Activated T-helper 1 cell treated with Interleukin-2 at 50 U/mL for 16 hours (primary cell): ENCODE results near the gene ZPBP2.
"Not testable (repeated sequence)": the region's sequence is repeated elsewhere in the genome, so short reads cannot be mapped to it uniquely, and the experiment has no call there.

Source experiments
- DNase-seq: peaks from one replicate; pipeline ENCODE4 v3.0.0-alpha.2; 2020; ENCODE audit warnings: low read depth

Gene ZPBP2

GRCh38 chr17:39867880-39868553 lies at the start of gene ZPBP2:
TSS of gene ZPBP2 (plus strand) at chr17:39868202. CDS start at chr17:39868355, 153 bp downstream.
- DNase-seq: peak; percentile 48

GRCh38 chr17:39818358-39819000 lies 49.5 kb upstream of the ZPBP2 start:
- DNase-seq: no peak

GRCh38 chr17:39820541-39820940 lies 47.5 kb upstream of the ZPBP2 start:
- DNase-seq: no peak

GRCh38 chr17:39820987-39821386 lies 47.0 kb upstream of the ZPBP2 start:
- no peak for DNase-seq

GRCh38 chr17:39822051-39822451 lies 46.0 kb upstream of the ZPBP2 start:
- no peak for DNase-seq

GRCh38 chr17:39823407-39824054 lies 44.5 kb upstream of the ZPBP2 start:
- no peak for DNase-seq

DNA sequence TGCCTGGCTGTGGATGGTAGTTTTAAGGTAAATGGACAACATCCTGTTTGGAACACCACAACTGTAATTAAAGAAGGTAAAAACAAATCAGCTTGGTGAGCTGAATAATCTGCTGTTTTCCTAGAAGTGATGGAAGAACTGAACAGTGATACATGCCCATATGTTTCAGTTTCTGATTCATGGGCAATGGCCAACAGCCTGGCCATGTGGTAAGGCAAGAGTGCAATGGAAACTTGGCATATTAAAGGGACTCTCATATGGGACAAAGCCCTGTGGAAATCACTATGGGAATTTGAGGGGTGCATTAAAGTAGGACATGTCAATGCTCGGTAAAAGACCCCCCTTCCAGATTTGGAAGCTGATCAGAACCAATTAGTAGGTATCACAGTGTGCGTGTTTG lies 41.7 kb upstream of the ZPBP2 start:
- DNase-seq: no peak

DNA sequence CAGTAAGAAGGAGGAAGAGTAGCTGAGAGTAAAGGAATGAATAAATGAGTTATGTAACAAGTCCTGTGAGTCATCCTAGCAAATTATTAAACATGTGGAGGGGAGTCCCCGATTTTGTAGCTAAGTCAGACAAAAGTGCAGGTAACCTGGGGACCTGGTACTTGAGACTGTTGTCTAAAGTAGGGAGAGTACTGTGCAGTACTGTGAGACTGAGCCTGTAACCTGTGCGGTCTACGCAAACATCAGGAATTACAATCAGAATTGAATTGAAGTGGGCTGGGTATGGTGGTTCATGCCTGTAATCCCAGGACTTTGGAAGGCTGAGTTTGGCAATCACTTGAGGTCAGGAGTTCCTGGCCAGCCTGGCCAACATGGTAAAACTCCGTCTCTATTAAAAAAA lies 39.6 kb upstream of the ZPBP2 start:
- DNase-seq: no peak

DNA sequence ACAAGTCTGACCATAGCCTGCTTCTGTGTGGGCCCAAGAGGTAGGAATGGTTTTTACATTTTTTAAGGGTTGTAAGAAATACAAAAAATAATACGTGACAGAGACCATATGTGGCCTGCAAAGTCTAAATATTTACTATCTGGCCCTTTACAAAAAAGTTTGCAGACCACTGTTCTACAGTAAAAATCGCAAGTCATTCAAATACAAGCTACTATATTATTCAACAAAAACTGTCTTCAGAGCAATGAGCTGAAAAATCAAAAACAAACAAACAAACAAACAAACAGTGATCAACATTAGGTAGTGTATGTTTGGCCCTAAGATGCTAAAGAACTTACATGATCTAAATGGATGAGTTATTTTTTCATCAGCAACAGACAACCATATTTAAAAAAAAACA lies 36.4 kb upstream of the ZPBP2 start:
- no peak for DNase-seq

- no peak for DNase-seq
Observed at GRCh38 chr17:39834017-39834416, 34.0 kb upstream of the ZPBP2 start.

- no peak for DNase-seq
Observed at GRCh38 chr17:39835038-39835786, 32.8 kb upstream of the ZPBP2 start.

DNA sequence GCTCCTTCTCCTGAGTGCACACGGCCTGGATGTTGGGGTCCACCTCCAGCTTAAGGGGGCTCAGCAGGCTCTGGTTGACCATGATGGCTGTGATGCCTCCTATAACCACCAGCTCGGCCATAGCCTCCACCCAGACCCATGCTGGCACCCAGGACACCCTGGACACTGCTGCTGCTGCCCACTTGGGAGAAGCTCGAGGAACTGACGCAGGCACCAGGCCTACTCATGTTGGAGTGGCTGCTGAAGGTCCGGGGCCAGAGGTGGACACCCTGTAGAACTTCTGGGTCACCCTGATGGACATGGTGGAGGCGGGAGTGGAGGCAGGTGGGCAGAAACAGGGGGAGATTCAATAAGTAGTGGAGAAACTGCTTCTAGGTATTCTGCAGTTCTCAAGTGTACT lies 31.9 kb upstream of the ZPBP2 start:
- no peak for DNase-seq

DNA sequence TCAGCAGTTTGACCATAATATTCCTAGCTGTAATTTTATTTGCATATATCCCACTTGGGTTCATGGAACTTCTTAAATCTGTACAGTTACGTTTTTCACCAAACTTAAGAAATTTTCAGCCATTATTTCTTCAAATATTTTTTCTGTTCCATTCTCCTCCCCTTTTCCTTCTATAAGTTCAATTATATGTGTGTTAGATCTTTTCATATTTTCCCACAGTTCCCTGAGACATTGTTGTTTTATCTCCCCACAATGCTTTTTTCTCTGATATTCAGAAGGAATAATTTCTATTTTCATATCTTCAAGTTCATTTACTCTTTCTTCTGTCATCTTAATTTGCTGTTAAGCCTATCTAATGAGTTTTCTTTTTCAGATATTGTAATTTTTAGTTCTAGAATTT lies 29.9 kb upstream of the ZPBP2 start:
- no peak for DNase-seq

DNA sequence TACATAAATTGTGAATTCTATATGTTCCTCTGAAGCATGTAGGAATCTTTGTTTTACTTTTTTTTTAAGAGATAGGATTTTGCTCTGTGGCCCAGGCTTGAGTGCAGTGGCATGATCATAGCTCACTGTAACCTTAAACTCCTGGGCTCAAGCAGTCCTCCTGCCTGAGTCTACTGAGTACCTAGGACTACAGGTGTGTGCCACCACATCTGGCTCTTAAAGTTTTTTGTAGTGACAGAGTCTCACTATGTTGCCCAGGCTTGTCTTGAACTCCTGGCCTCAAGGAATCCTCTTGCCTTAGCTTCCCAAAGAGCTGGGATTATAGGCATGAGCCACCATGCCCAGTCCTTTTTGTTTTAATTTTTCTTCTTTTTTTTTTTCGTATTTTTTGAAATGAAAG lies 29.2 kb upstream of the ZPBP2 start:
- no peak for DNase-seq

DNA sequence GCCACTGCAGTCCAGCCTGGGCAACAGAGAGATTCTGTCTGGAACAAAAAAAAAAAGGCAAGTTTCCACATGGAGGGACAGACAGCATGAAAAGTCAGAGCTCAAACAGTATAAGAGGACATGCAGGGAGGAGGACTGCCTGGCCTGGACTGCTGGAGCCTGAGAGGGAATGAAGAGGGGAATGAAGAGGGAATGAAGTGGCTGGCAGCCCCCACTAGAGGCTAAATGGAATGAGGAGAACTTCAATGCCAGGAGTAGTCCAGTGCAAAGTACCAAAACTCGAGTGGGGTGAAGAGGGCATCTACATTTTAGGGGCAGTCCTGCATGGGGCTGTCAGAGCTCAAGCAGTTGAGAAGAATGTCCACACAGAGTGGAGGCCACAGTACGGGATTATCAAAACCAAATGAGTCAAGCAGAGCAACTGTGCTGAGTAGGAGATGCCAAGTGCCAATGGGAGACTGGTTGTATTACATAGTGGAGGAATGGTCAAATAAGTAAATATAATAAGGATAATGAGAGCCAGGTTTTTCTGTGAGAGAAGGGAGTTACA lies 26.8 kb upstream of the ZPBP2 start:
- no peak for DNase-seq

DNA sequence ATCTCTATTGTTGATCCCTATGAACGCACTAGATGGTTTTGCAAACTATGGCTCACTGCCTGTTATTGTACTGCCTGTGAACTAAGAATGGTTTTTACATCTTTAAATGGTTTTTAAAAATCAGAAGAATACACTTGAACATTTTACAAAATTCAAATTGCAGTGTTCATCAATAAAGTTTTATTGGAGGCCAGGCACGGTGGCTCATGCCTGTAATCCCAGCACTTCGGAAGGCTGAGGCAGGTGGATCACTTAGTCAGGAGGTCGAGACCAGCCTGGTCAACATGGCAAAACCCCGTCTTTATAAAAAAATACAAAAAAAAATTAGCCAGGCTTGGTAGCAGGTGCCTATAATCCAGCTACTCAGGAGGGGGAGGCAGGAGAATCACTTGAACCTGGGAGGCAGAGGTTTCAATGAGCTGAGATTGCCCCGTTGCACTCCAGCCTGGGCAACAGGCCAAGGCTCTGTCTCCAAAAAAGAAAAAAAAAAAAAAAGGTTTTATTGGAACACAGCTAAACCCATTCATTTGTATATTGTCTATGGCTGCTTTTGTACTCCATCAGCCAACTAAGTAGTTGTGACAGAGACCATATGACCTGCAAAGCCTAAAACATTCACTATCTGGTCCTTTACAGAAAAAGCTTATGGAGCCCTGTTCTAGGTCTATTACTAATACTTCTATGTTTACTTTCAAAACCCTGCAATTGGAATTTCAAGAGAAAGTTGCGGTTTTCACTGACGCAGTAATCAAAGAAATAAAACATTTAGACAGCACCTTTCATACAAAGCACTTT lies 22.8 kb upstream of the ZPBP2 start:
- DNase-seq: no peak

GRCh38 chr17:39846205-39846604 lies 21.8 kb upstream of the ZPBP2 start:
- no peak for DNase-seq

GRCh38 chr17:39848600-39848999 lies 19.4 kb upstream of the ZPBP2 start:
- no peak for DNase-seq

DNA sequence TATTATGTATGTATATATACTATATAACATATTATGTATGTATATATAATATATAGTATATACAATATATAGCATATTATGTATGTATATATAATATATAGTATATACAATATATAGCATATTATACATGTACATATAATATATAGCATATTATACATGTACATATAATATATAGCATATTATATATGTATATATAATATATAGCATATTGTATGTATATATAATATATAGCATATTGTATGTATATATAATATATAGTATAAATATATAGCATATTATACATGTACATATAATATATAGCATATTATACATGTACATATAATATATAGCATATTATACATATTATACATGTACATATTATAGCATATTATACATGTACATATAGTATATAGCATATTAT lies 17.8 kb upstream of the ZPBP2 start:
- not testable (repeated sequence) for DNase-seq

DNA sequence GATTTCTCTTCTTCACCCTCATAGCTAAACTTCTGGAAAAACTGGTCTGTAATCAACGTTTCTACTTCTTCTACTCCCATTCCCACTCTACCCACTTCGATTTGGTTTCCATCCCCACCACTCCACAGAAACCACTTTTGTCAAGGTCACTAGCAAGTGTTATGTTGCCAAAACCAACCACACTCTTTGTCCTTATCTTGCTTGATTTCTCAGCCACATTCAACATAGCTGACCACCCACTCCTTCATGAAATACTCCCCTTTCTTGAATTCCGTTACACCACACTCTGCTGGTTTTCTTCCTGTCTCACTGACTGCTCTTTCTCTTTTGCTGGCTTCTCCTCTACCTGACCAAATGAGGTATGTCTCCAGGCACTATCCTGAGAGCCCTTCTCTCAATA lies 15.8 kb upstream of the ZPBP2 start:
- DNase-seq: no peak

GRCh38 chr17:39854909-39855308 lies 13.1 kb upstream of the ZPBP2 start:
- no peak for DNase-seq
